ENCODE measurements around the gene GNA12.

The GNA12 gene

DNA sequence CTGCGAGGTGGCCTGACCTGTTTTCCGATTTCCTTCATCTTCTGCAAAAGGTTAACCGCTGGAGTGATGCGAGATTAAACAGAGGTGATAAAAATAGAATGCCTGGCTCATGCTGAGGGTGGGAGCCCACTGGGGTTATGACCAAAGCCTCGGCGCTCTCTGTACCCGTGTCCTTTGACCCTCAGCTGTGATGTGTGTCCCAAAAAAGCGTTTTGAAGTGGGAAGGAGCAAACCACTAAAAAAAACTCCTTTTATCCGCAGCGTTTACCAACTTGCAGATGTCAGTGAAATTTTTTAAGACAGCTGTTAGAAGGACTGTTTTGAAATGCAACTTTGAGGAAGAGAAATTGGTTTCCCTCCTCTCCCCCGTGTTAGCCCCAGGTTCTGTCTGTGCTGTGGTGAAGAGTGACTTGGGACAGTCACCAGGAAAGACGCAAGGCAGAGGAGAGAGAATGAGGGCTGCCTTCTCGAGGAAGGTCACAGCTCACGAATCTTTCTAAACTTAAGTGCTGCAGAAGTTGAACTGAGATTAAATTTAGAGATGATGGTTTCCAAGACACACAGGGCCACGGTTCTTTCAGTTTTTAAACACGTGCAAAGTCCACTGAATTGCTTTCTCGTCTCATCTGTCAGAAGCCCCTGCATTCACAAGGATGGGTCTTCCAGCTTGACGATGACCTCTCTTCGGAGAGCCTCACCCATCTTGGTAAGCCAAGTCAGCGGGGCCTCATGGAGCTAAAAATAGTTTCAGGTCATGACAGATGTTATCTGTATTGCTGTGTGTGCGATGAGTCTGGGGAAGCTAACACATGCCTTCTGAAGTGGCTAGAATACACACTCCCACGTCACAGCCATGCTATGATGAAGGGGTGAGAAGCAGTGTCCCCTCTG, 128.5 kb downstream of the GNA12 start:
- no peaks in the 10 kb centered on the region for H3K9me3 Mint-ChIP-seq
- no peaks in the 10 kb centered on the region for H3K27me3 Mint-ChIP-seq
- peak; percentile 49 for ATAC-seq
- peaks cover 79% of the 10 kb centered on the region for H3K4me1 Mint-ChIP-seq
- H3K36me3 Mint-ChIP-seq: peaks cover 55% of the 10 kb centered on the region
- H3K4me3 Mint-ChIP-seq: no peak overlapping the region
- H3K27ac Mint-ChIP-seq: peak overlapping the region; percentile 88

DNA sequence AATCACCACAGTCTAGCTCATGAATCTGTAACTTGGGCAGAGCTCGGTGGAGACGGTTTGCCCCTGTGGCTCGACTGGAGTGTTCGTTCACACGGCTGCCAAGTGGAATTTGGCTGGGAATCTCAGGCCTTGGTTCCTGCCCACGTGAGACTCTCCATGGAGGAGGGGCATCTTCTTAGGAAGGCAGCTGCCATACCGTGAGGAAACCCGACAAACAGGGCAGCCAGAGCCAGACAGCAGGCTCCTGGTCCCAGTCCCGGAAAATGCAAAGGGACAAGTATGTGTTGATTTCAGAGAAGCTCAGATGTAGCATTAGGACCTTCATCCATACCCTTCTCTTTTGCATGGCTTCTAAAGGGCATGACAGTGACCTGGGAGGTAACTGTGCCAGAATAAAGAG, 129.5 kb downstream of the GNA12 start:
- H3K27ac Mint-ChIP-seq: peak overlapping the region; percentile 88
- H3K4me3 Mint-ChIP-seq: no peak overlapping the region

DNA sequence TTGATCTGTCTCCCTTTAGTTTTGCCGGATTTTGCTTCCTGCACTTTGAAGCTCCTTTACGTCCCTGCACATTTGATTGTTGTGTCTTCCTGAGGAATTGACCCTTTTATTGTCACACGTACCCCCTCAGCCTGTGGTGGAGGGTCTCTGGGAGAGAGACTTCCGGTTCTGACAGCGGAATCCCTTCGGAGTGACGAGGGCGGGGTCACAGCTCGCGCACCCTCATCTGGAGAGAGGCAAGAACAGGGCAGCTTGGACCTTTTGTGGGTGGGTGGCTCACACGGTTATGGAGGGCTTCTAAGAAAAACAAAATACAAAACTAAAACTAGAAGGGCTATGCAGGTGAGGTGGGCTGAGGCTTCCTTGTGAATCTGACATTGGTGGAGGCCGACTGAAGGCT, 130.1 kb downstream of the GNA12 start:
- Mint-ChIP-seq H3K36me3 (peaks cover 55% of the 10 kb centered on the region), H3K4me1 (peaks cover 93% of the 10 kb centered on the region), H3K27ac (peak overlapping the region; percentile 88), H3K4me3 (no peak overlapping the region), H3K9me3 (no peaks in the 10 kb centered on the region), H3K27me3 (no peaks in the 10 kb centered on the region)
- no peak for ATAC-seq

More for the DNA sequence above, 129.5 kb downstream of the GNA12 start:
- peaks cover 55% of the 10 kb centered on the region for H3K36me3 Mint-ChIP-seq
- no peak for ATAC-seq
- peaks cover 88% of the 10 kb centered on the region for H3K4me1 Mint-ChIP-seq
- H3K9me3 Mint-ChIP-seq: no peaks in the 10 kb centered on the region
- no peaks in the 10 kb centered on the region for H3K27me3 Mint-ChIP-seq

DNA sequence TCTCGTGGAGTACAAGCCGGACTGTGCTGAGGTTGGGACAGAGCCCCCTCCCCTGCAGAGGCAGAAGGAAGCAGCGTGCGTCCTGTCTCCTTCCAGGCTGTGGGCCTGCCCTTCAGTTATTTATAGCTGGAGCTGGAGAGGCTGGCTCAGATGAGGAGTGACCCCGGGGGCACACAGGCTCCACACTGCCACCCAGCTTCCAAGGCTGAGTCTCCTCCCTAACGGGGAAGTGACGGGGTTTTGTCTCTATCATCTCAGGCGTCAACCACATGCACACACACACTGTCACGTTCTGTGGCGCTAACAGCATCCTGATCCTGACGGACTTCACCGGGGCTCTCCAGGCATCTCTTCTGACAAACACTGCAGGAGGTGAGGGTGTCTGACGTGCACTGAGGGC, 130.7 kb downstream of the GNA12 start:
- H3K4me3 Mint-ChIP-seq: no peak overlapping the region
- peak overlapping the region; percentile 88 for H3K27ac Mint-ChIP-seq
- no peak for ATAC-seq
- H3K9me3 Mint-ChIP-seq: no peaks in the 10 kb centered on the region
- H3K36me3 Mint-ChIP-seq: peaks cover 50% of the 10 kb centered on the region
- H3K27me3 Mint-ChIP-seq: no peaks in the 10 kb centered on the region
- H3K4me1 Mint-ChIP-seq: peaks cover 92% of the 10 kb centered on the region

DNA sequence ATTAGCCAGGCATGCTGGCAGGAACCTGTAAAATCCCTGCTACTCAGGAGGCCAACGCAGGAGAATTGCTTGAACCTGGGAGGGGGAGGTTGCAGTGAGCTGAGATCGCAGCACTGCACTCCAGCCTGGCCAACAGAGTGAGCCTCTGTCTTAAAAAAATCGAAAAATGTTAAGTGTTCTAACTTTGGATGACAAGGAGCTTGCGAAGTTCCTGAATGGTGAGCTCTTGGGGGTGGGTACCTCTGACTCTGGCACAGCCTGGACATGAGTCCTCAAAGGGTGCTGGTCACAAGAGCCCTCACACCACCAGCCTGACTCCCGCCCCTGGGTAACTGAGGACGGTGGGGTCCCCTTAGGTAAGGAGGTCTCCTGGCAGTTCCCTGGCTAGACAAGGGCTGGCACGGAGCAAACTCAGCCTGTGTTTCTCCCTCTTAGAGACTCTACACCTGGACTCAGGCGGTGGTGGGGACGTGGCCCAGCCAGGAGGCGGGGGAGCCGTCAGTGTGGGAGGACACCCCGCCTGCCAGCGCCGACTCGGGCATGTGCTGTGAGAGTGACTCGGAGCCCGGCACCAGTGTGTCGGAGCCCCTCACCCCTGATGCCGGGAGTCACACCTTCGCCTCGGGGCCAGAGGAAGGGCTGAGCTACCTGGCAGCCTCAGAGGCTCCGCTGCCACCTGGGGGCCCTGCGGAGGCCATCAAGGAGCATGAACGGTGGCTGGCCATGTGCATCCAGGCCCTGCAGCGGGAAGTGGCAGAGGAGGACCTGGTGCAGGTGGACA, 132.0 kb downstream of the GNA12 start:
- Mint-ChIP-seq H3K27me3 (no peaks in the 10 kb centered on the region), H3K9me3 (no peaks in the 10 kb centered on the region), H3K36me3 (peaks cover 37% of the 10 kb centered on the region), H3K4me3 (no peak overlapping the region), H3K27ac (peak overlapping the region; percentile 96), H3K4me1 (peaks cover 79% of the 10 kb centered on the region)
- no peak for ATAC-seq

DNA sequence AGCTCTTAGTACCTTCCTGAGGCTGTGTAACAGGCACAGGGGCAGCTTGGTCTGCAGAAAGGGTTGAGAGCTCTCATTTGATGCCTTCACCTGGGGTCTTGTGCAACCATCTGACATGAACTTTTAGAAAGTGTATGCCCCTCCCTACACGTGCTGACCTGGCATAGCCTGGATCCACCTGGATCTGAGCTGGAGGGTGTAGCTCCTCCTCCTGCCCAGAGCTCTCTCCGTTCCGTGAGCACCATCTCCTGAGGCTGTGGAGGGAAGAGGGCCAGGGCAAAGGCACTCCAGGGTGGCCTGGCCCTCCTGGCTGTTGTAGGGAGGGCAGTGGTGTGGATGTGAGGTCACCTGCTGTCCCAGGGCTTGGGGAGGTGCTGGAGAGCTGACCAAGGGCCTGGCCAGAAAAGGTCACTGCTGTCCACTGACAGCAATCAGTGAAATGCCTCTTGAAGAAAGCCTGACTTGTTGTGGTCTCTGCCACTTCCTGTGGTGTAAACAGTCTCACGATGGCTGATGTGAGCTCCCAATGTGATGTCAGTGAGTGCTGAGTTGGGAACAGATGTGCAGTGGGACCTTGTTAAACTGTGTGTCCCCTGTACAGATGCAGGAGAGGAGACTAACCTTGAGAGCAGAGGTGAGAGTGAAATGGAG, 133.1 kb downstream of the GNA12 start:
- H3K9me3 Mint-ChIP-seq: no peaks in the 10 kb centered on the region
- peak; percentile 40 for ATAC-seq
- no peaks in the 10 kb centered on the region for H3K27me3 Mint-ChIP-seq
- H3K4me3 Mint-ChIP-seq: peak overlapping the region; percentile 90
- peaks cover 30% of the 10 kb centered on the region for H3K36me3 Mint-ChIP-seq
- H3K4me1 Mint-ChIP-seq: peaks cover 68% of the 10 kb centered on the region
- H3K27ac Mint-ChIP-seq: peak overlapping the region; percentile 96

DNA sequence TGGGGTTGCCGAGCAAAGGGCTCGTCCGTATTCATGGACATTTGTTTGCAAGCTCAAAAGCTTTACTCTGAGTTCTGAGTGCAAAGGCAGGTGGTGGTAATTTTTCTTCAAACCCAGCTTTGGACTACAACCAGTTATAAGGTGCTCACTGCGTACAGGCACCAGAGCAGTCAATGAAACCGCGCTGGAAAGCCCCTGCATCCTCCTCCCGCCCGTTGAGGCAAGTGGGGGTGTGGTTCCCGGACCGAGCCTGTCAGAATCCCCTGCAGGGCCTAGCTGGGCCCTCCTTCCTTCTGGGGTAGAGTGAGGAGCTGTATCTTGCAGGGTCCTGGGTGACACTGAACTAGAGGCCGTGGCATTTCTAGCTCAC, 133.8 kb downstream of the GNA12 start:
- Mint-ChIP-seq H3K9me3 (no peaks in the 10 kb centered on the region), H3K27ac (peak overlapping the region; percentile 96), H3K36me3 (peaks cover 27% of the 10 kb centered on the region), H3K4me1 (peaks cover 61% of the 10 kb centered on the region), H3K27me3 (no peaks in the 10 kb centered on the region), H3K4me3 (peak overlapping the region; percentile 90)
- peak; percentile 86 for ATAC-seq

DNA sequence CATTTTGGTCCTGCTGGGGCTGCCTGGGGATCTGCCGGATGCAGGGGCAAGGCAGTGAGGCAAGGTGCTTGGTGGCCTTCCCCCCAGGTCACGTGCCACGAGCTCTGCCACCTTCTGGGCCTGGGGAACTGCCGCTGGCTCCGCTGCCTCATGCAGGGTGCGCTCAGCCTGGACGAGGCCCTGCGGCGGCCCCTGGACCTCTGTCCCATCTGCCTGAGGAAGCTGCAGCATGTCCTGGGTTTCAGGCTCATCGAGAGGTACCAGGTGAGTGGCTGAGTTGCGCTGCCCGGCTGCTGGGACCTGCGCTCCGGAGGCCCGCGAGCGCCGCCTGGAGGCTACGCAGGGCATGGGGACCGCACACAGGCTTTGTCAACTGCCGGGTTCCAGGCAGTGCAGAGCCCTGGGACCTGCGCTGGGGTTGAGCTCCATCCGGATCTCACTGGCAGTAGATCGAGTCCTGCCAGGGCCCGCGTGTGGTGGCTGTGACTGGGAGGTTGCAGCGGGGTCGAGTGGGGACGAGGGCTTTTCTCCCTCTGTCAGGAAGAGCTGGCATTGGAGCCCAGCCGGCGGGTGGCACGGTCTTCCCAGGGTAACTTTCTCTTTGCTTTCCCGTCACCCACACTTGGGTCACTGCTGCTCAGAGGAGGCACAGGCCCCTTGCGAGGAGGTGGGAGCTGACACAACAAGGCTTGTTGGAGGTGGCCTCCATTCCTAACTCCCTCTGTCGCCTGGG, 134.4 kb downstream of the GNA12 start:
- peak; percentile 90 for ATAC-seq
- Mint-ChIP-seq H3K4me1 (peaks cover 55% of the 10 kb centered on the region), H3K27ac (peak overlapping the region; percentile 96), H3K27me3 (no peaks in the 10 kb centered on the region), H3K9me3 (no peaks in the 10 kb centered on the region), H3K36me3 (peaks cover 22% of the 10 kb centered on the region), H3K4me3 (peak overlapping the region; percentile 90)

DNA sequence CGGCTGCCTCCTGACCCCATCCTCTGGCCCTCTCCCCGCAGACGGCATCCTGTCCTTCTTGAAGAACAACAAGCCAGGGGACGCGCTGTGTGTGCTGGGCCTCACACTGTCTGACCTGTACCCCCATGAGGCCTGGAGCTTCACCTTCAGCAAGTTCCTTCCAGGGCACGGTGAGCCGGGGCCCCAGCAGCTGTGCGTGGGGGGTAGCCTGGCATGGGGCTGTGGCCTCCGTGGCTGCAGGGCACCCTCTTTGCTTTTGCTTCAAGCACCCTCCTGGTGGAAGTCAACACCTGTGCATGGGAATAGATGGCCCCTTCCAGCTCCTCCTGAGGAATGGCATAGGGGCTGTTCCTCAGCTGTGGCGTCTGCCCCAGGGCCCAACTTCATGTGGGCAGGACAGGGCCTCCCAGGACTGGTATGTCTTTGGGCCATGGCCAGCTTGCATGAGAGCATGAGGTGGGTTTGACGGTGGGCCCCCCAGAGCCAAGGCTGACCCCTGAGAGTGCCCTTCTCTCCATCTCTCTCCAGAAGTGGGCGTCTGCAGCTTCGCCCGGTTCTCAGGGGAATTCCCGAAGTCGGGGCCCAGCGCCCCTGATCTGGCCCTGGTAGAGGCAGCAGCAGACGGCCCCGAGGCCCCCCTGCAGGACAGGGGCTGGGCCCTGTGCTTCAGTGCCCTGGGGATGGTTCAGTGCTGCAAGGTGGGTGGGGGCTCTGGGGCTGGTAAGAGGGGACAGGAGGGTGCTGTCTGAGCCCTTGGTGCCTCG, 135.4 kb downstream of the GNA12 start:
- H3K27ac Mint-ChIP-seq: peak overlapping the region; percentile 96
- H3K27me3 Mint-ChIP-seq: no peaks in the 10 kb centered on the region
- no peak for ATAC-seq
- peaks cover 12% of the 10 kb centered on the region for H3K36me3 Mint-ChIP-seq
- no peaks in the 10 kb centered on the region for H3K9me3 Mint-ChIP-seq
- H3K4me1 Mint-ChIP-seq: peaks cover 45% of the 10 kb centered on the region
- peak overlapping the region; percentile 90 for H3K4me3 Mint-ChIP-seq

DNA sequence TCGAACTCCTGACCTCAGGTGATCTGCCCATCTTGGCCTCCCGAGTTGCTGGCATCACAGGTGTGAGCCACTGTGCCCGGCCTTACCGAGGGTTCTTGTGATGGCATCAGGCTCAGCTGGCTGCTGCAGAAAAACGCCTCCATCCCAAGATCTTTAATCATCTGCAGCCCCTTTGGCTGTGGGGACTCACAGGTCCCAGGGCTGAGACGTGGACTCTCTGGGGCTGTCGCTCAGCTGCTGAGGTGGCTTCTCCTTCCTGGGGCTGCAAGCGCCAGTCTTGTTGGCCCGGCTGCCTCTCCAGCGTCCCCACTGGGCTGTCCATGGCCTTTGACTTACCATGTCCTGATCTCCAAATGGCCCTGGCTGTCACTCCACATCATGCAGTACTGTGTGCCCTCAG, 136.1 kb downstream of the GNA12 start:
- Mint-ChIP-seq H3K27me3 (no peaks in the 10 kb centered on the region), H3K9me3 (no peaks in the 10 kb centered on the region), H3K36me3 (peaks cover 7% of the 10 kb centered on the region), H3K27ac (peak overlapping the region; percentile 60), H3K4me1 (peaks cover 42% of the 10 kb centered on the region), H3K4me3 (no peak overlapping the region)
- no peak for ATAC-seq

DNA sequence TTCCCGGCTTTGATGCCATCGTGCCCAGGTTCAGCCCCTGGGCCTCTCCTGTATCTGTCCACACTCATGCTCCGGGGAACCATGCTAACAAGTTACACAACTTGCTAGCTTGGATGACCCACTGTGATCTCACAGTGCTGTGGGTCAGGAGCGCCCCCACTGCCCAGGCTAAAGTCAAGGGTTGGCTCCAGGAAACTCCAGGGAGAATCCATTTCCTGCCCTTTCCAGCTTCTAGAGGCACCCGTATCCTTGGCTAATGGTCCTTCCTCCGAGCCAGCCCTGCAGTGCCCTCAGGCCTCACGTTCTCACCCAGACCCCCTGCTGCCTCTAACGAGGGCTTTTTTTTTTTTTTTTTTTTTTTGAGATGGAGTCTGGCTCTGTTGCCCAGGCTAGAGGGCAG, 136.6 kb downstream of the GNA12 start:
- Mint-ChIP-seq H3K36me3 (peaks cover 6% of the 10 kb centered on the region), H3K27me3 (no peaks in the 10 kb centered on the region), H3K4me1 (peaks cover 40% of the 10 kb centered on the region), H3K9me3 (no peaks in the 10 kb centered on the region), H3K27ac (peak overlapping the region; percentile 60), H3K4me3 (no peak overlapping the region)
- ATAC-seq: no peak

DNA sequence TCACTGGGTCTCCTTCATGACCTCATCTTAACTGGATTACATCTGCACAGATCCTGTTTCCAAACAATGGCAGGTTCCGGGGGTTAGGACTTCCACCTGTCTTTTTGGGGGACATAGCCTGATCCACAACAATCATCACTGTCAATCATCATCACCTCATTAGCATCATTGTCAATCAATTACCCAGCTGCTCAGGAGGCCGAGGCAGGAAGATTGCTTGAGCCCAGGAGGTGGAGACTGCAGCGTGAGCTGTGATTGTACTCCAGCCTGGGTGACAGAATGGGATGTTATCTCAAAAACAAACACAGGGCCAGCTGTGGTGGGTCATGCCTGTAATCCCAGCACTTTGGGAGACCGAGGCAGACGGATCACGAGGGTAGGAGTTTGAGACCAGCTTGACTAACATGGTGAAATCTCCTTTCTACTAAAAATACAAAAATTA, 137.4 kb downstream of the GNA12 start:
- peaks cover 32% of the 10 kb centered on the region for H3K4me1 Mint-ChIP-seq
- no peak overlapping the region for H3K4me3 Mint-ChIP-seq
- no peaks in the 10 kb centered on the region for H3K27me3 Mint-ChIP-seq
- H3K36me3 Mint-ChIP-seq: no peaks in the 10 kb centered on the region
- no peak overlapping the region for H3K27ac Mint-ChIP-seq
- no peaks in the 10 kb centered on the region for H3K9me3 Mint-ChIP-seq
- no peak for ATAC-seq

DNA sequence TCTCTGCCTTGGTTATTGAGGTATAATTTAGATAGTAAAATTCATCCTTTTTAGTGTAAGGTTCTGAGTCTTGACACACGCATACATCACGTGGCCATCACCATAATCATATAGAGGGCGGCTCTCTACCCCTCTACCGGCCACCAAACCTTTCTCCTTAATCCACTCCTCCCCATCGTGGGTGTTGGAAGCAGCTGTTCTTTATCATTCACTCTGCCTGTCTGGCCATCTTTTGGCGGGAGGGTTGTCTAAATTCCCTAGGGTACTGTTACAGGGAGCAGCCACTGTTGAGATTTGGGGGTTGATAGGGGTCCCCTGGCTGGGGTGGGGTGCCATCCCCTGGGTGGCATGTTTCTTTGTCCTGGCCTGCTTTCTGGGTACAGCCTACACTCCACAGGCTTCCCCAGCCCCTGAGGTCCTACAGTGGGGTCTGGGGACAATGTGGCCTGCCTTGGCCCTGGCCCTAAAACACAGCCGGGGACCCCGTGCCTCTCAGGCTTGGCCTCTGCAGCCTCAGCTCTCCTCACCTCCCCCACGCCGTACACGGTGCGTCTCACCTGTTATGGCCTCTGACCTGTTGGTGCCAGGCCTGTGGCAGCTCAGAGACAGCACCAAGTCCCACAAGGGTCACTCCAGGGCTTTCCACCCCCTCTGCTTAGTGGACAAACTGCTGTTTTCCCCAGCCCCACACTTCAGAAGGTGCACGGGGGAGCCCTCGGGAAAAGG, 138.6 kb downstream of the GNA12 start:
- Mint-ChIP-seq H3K36me3 (no peaks in the 10 kb centered on the region), H3K27me3 (peaks cover 5% of the 10 kb centered on the region), H3K4me3 (no peak overlapping the region), H3K9me3 (no peaks in the 10 kb centered on the region), H3K4me1 (peaks cover 24% of the 10 kb centered on the region), H3K27ac (no peak overlapping the region)
- ATAC-seq: no peak

DNA sequence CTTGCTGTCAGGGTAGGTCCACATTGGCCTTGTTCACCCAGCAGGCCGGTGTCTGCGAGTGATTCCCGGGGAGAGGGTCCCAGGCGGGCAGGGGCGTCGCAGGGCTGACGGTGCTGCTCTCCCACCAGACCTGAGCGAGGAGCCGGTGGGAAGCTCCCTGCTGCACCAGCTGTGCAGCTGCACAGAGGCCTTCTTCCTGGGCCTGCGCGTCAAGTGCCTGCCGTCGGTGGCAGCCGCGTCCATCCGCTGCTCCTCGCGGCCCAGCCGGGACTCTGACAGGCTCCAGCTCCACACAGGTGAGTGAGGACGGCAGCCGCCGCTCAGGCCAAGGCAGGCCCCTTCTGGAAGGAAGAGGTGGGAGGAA, 141.5 kb downstream of the GNA12 start:
- no peaks in the 10 kb centered on the region for H3K36me3 Mint-ChIP-seq
- H3K4me3 Mint-ChIP-seq: no peak overlapping the region
- ATAC-seq: no peak
- no peak overlapping the region for H3K27ac Mint-ChIP-seq
- no peaks in the 10 kb centered on the region for H3K9me3 Mint-ChIP-seq
- H3K27me3 Mint-ChIP-seq: peaks cover 17% of the 10 kb centered on the region
- H3K4me1 Mint-ChIP-seq: peaks cover 29% of the 10 kb centered on the region

Measured in stimulated activated memory B cell treated with anti-CD40 and anti-IgM and Interleukin-4, amounts not matched to agents 10 μg/mL and 1 μg/mL and 100 μg/mL, for 72 hours (primary cell).